ENCODE data around the gene LCN10. TPM values are rescaled to one million over a fixed set of nuclear protein-coding genes. Genes with fewer than 3 reads are reported as not detected.

The LCN10 gene
- total and polyA plus RNA-seq, 10 of the 15 experiments (the other 5 are each of a cell fraction or from before 2014, with no cell fraction given) = 0.06 to 1.3 (median 0.21) TPM; not detected in 1

GRCh38 chr9:136791516-136792276 is 49.0 kb upstream of the LCN10 start (continued):
- TF ChIP-seq CTCF (IDR thresholded peaks at IDR 0.05 in 2 of 3, conservative IDR thresholded peaks at IDR 0.05 in 1 of 3; ENCODE audit: control insufficient read depth in 2 of 3, extremely low read depth in 1 of 3, insufficient read depth in 1 of 3, low read depth in 3 of 3, low read length in 3 of 3) (peak; percentile 76 to 98 (median 97)), LARP7 (IDR thresholded peaks at IDR 0.05) (no peak), ATF7 (IDR thresholded peaks at IDR 0.05; ENCODE audit: low read depth) (no peak), CREM (IDR thresholded peaks at IDR 0.05; ENCODE audit: low read depth) (0 out of 2 replicates have a peak, but pooled peaks have one; percentile 19), POU2F2 (IDR thresholded peaks at IDR 0.05; ENCODE audit: borderline replicate concordance, low read depth, low read length) (no peak)

- peak within 1 kb of the TSS; percentile 55 for H3K9ac ChIP-seq (ENCODE audit: control insufficient read depth, insufficient read depth, low read length)
- BruUV-seq (replicated peaks) = no TSS peak
- H4K20me1 ChIP-seq (ENCODE audit: control insufficient read depth, insufficient read depth) = peaks cover 2% of the 10 kb centered on the region; the same call in 1 of the 2 replicates
- no peaks in the 10 kb centered on the region for H3K9me3 ChIP-seq (replicated peaks; ENCODE audit: control insufficient read depth, insufficient read depth, low read length)
- H3K27me3 ChIP-seq (replicated peaks in 1 of 2; ENCODE audit: control insufficient read depth in 2 of 2, insufficient read depth in 2 of 2, low read length in 1 of 2) = no peaks in the 10 kb centered on the region
- H3K4me2 ChIP-seq (ENCODE audit: control insufficient read depth, insufficient read depth) = peak within 1 kb of the TSS; percentile 65
- ChIA-PET CTCF (interaction anchor here (0.9 to 2.0 kb wide), 8 partner anchors 16 to 277 kb away, joined by 3 to 22 read pairs (median 4); partner anchors contain the start of gene FUT7), POLR2A (interaction anchor here (1.0 to 1.6 kb wide), 2 partner anchors 8 to 244 kb away, joined by 4 read pairs; no protein-coding TSS in a partner anchor), SMC1A (ENCODE audit: uncharacterized antibody, unreplicated experiment) (interaction anchor here (0.5 to 1.2 kb wide), 5 partner anchors 13 to 340 kb away, joined by 3 to 5 read pairs (median 3); partner anchors contain the start of gene FBXW5), RAD21 (ENCODE audit: unreplicated experiment) (interaction anchor here (1.0 to 1.2 kb wide), 4 partner anchors 25 to 256 kb away, joined by 3 to 7 read pairs (median 4); no protein-coding TSS in a partner anchor)
- peak within 1 kb of the TSS; percentile 77 for H3K4me3 ChIP-seq
- intact Hi-C loops (cut with micrococcal nuclease; ENCODE audit: unreplicated experiment) (loop anchor here (2.0 to 10.0 kb wide), 2 partner anchors 58 to 154 kb away; partner anchors contain the start of genes C8G, FBXW5 and PHPT1), in situ Hi-C loops (cut with MboI) (no loop called here)
- ATAC-seq = peak; percentile 94
- FAIRE-seq = peak; percentile 93
- WGBS (ENCODE audit: insufficient coverage, insufficient replicate concordance, low lambda C conversion rate, missing lambda C conversion rate) = 3% methylated on average over 53 of the region's 70 CpGs
- no peaks in the 10 kb centered on the region for H3K36me3 ChIP-seq (ENCODE audit: control insufficient read depth in 2 of 2, insufficient read depth in 2 of 2, low read length in 1 of 2)
- peak within 1 kb of the TSS; percentile 82 for H3K27ac ChIP-seq (ENCODE audit: control insufficient read depth, insufficient read depth)
- peaks cover 10% of the 10 kb centered on the region for H3K4me1 ChIP-seq (ENCODE audit: control insufficient read depth, insufficient read depth, low read length)
- H3K79me2 ChIP-seq (ENCODE audit: control insufficient read depth, insufficient read depth, low read length) = peaks cover 2% of the 10 kb centered on the region; the same call in 1 of the 2 replicates
- H2AFZ ChIP-seq (ENCODE audit: control insufficient read depth, low read depth, low read length) = peak within 1 kb of the TSS; percentile 91
- peak; percentile 92 for DNase-seq (ENCODE audit: low read depth, low spot score)
- no peak for TF ChIP-seq REST (IDR thresholded peaks at IDR 0.05; ENCODE audit: low read depth, low read length)
- peak; percentile 83 for TF ChIP-seq POLR2A (IDR thresholded peaks at IDR 0.05; ENCODE audit: low read depth, low read length)
- peak; percentile 59; the same call in 1 of the 2 replicates for TF ChIP-seq POLR2AphosphoS5 (IDR thresholded peaks at IDR 0.05; ENCODE audit: low read length)
- TF ChIP-seq HDGF (IDR thresholded peaks at IDR 0.05) = peak; percentile 96
- TF ChIP-seq NRF1 (conservative IDR thresholded peaks at IDR 0.05; ENCODE audit: low read depth, low read length) = peak; percentile 94
- peak; percentile 69; the same call in 1 of the 2 replicates for TF ChIP-seq PKNOX1 (IDR thresholded peaks at IDR 0.05)
- TF ChIP-seq RB1 (IDR thresholded peaks at IDR 0.05; ENCODE audit: borderline replicate concordance) = no peak
- peak in 1 of 2 experiments; percentile 58; a peak in 2 of 3 replicates for TF ChIP-seq EGR1 (IDR thresholded peaks at IDR 0.05; ENCODE audit: borderline replicate concordance in 1 of 2, low read depth in 2 of 2, low read length in 2 of 2)
These were observed 48.1 kb upstream of the LCN10 start, which contains the start of gene TMEM141 for GRCh38 chr9:136790640-136791515. Gene TMEM141, plus strand, starts transcription at chr9:136791344. Its CDS starts 27 bp downstream, at chr9:136791371.

Data from GM12878 (cell line).